ENCODE measurements around the gene SCMH1.

Gene SCMH1

GRCh38 chr1:41158966-41159365 lies 83.1 kb downstream of the SCMH1 start:
- no peaks in the 10 kb centered on the region for H3K79me1 ChIP-seq (ENCODE audit: low read length)
- no peak overlapping the region for H3K27ac ChIP-seq (ENCODE audit: low read depth, low read length)
- H3K18ac ChIP-seq (ENCODE audit: low read length), result no peak overlapping the region
- no peak overlapping the region for H3K56ac ChIP-seq (ENCODE audit: low read length)
- no peaks in the 10 kb centered on the region for H3K36me3 ChIP-seq (ENCODE audit: control insufficient read depth, insufficient read depth, low read length)
- no peak overlapping the region for H3K4ac ChIP-seq (ENCODE audit: low read depth, low read length)
- H3K4me2 ChIP-seq (ENCODE audit: low read length), result no peak overlapping the region
- whole genome bisulfite sequencing (ENCODE audit: extremely low coverage, insufficient coverage, low lambda C conversion rate), result no CpG with 5 or more reads among the region's 1 CpG
- no peak overlapping the region for H4K8ac ChIP-seq (ENCODE audit: low read depth, low read length)
- H2BK15ac ChIP-seq (replicated peaks; ENCODE audit: low read depth), result no peak overlapping the region
- H3K27me3 ChIP-seq (ENCODE audit: insufficient read depth, low read length, poor library complexity), result no peaks in the 10 kb centered on the region
- no peak overlapping the region for H4K5ac ChIP-seq (ENCODE audit: low read length)
- H2BK5ac ChIP-seq (ENCODE audit: low read length), result no peak overlapping the region
- no peak overlapping the region for H3K23ac ChIP-seq (ENCODE audit: low read length)
- no peak overlapping the region for H3K9ac ChIP-seq (ENCODE audit: low read length)
- no peak overlapping the region for H2BK120ac ChIP-seq (ENCODE audit: low read depth, low read length)
- DNase-seq, result no peak
- H3K79me2 ChIP-seq (ENCODE audit: control insufficient read depth, insufficient read depth, low read length), result no peaks in the 10 kb centered on the region
- H3K4me1 ChIP-seq (ENCODE audit: control insufficient read depth, low read depth, low read length), result no peaks in the 10 kb centered on the region
- H2AK5ac ChIP-seq (ENCODE audit: low read length), result no peak overlapping the region
- H3K4me3 ChIP-seq (ENCODE audit: low read length), result no peak overlapping the region

GRCh38 chr1:41158147-41158875 lies 83.8 kb downstream of the SCMH1 start:
- Histone ChIP-seq H3K4me3 (ENCODE audit: low read length) (no peak overlapping the region), H3K18ac (ENCODE audit: low read length) (no peak overlapping the region), H3K23ac (ENCODE audit: low read length) (no peak overlapping the region), H4K8ac (ENCODE audit: low read depth, low read length) (peak overlapping the region; percentile 56), H3K4ac (ENCODE audit: low read depth, low read length) (no peak overlapping the region), H3K4me2 (ENCODE audit: low read length) (no peak overlapping the region), H3K79me1 (ENCODE audit: low read length) (no peaks in the 10 kb centered on the region), H3K79me2 (ENCODE audit: control insufficient read depth, insufficient read depth, low read length) (no peaks in the 10 kb centered on the region), H3K27me3 (ENCODE audit: insufficient read depth, low read length, poor library complexity) (no peaks in the 10 kb centered on the region), H2BK120ac (ENCODE audit: low read depth, low read length) (no peak overlapping the region), H3K27ac (ENCODE audit: low read depth, low read length) (no peak overlapping the region), H3K56ac (ENCODE audit: low read length) (no peak overlapping the region), H3K4me1 (ENCODE audit: control insufficient read depth, low read depth, low read length) (no peaks in the 10 kb centered on the region), H2BK15ac (replicated peaks; ENCODE audit: low read depth) (peak overlapping the region; percentile 11), H3K36me3 (ENCODE audit: control insufficient read depth, insufficient read depth, low read length) (no peaks in the 10 kb centered on the region), H3K9ac (ENCODE audit: low read length) (no peak overlapping the region), H2AK5ac (ENCODE audit: low read length) (no peak overlapping the region), H4K5ac (ENCODE audit: low read length) (no peak overlapping the region), H2BK5ac (ENCODE audit: low read length) (no peak overlapping the region)
- WGBS (ENCODE audit: extremely low coverage, insufficient coverage, low lambda C conversion rate), result no CpG with 5 or more reads among the region's 3 CpGs
- DNase-seq, result no peak

- DNase-seq, result no peak
- Histone ChIP-seq H4K5ac (ENCODE audit: low read length) (no peak overlapping the region), H3K79me2 (ENCODE audit: control insufficient read depth, insufficient read depth, low read length) (no peaks in the 10 kb centered on the region), H2BK15ac (replicated peaks; ENCODE audit: low read depth) (no peak overlapping the region), H3K27me3 (ENCODE audit: insufficient read depth, low read length, poor library complexity) (no peaks in the 10 kb centered on the region), H3K4me3 (ENCODE audit: low read length) (no peak overlapping the region), H3K4me1 (ENCODE audit: control insufficient read depth, low read depth, low read length) (no peaks in the 10 kb centered on the region), H3K56ac (ENCODE audit: low read length) (no peak overlapping the region), H3K18ac (ENCODE audit: low read length) (no peak overlapping the region), H3K4ac (ENCODE audit: low read depth, low read length) (no peak overlapping the region), H3K4me2 (ENCODE audit: low read length) (no peak overlapping the region), H2BK120ac (ENCODE audit: low read depth, low read length) (no peak overlapping the region), H4K8ac (ENCODE audit: low read depth, low read length) (no peak overlapping the region), H3K23ac (ENCODE audit: low read length) (no peak overlapping the region), H3K27ac (ENCODE audit: low read depth, low read length) (no peak overlapping the region), H3K36me3 (ENCODE audit: control insufficient read depth, insufficient read depth, low read length) (no peaks in the 10 kb centered on the region), H3K9ac (ENCODE audit: low read length) (no peak overlapping the region), H2BK5ac (ENCODE audit: low read length) (no peak overlapping the region), H2AK5ac (ENCODE audit: low read length) (no peak overlapping the region), H3K79me1 (ENCODE audit: low read length) (no peaks in the 10 kb centered on the region)
- WGBS (ENCODE audit: extremely low coverage, insufficient coverage, low lambda C conversion rate), result no CpG with 5 or more reads among the region's 1 CpG
Observed at GRCh38 chr1:41155105-41155504, 87.0 kb downstream of the SCMH1 start.

GRCh38 chr1:41153750-41154274 lies 88.3 kb downstream of the SCMH1 start:
- Histone ChIP-seq H3K4me1 (ENCODE audit: control insufficient read depth, low read depth, low read length) (no peaks in the 10 kb centered on the region), H2BK120ac (ENCODE audit: low read depth, low read length) (no peak overlapping the region), H2AK5ac (ENCODE audit: low read length) (no peak overlapping the region), H2BK5ac (ENCODE audit: low read length) (no peak overlapping the region), H3K27ac (ENCODE audit: low read depth, low read length) (no peak overlapping the region), H3K18ac (ENCODE audit: low read length) (no peak overlapping the region), H3K9ac (ENCODE audit: low read length) (no peak overlapping the region), H3K4me2 (ENCODE audit: low read length) (no peak overlapping the region), H4K5ac (ENCODE audit: low read length) (no peak overlapping the region), H4K8ac (ENCODE audit: low read depth, low read length) (no peak overlapping the region), H3K79me1 (ENCODE audit: low read length) (no peaks in the 10 kb centered on the region), H3K36me3 (ENCODE audit: control insufficient read depth, insufficient read depth, low read length) (no peaks in the 10 kb centered on the region), H3K23ac (ENCODE audit: low read length) (no peak overlapping the region), H3K56ac (ENCODE audit: low read length) (no peak overlapping the region), H3K4ac (ENCODE audit: low read depth, low read length) (no peak overlapping the region), H3K27me3 (ENCODE audit: insufficient read depth, low read length, poor library complexity) (no peaks in the 10 kb centered on the region), H3K4me3 (ENCODE audit: low read length) (no peak overlapping the region), H2BK15ac (replicated peaks; ENCODE audit: low read depth) (no peak overlapping the region), H3K79me2 (ENCODE audit: control insufficient read depth, insufficient read depth, low read length) (no peaks in the 10 kb centered on the region)
- no peak for DNase-seq

GRCh38 chr1:41152622-41153044 lies 89.5 kb downstream of the SCMH1 start:
- Histone ChIP-seq H2BK120ac (ENCODE audit: low read depth, low read length) (no peak overlapping the region), H3K27me3 (ENCODE audit: insufficient read depth, low read length, poor library complexity) (no peaks in the 10 kb centered on the region), H3K4me2 (ENCODE audit: low read length) (no peak overlapping the region), H4K8ac (ENCODE audit: low read depth, low read length) (no peak overlapping the region), H3K4me3 (ENCODE audit: low read length) (no peak overlapping the region), H3K9ac (ENCODE audit: low read length) (no peak overlapping the region), H3K27ac (ENCODE audit: low read depth, low read length) (no peak overlapping the region), H3K36me3 (ENCODE audit: control insufficient read depth, insufficient read depth, low read length) (no peaks in the 10 kb centered on the region), H3K79me2 (ENCODE audit: control insufficient read depth, insufficient read depth, low read length) (no peaks in the 10 kb centered on the region), H3K56ac (ENCODE audit: low read length) (no peak overlapping the region), H3K23ac (ENCODE audit: low read length) (no peak overlapping the region), H3K4ac (ENCODE audit: low read depth, low read length) (no peak overlapping the region), H2BK15ac (replicated peaks; ENCODE audit: low read depth) (no peak overlapping the region), H3K18ac (ENCODE audit: low read length) (no peak overlapping the region), H3K4me1 (ENCODE audit: control insufficient read depth, low read depth, low read length) (no peaks in the 10 kb centered on the region), H4K5ac (ENCODE audit: low read length) (no peak overlapping the region), H2BK5ac (ENCODE audit: low read length) (no peak overlapping the region), H2AK5ac (ENCODE audit: low read length) (no peak overlapping the region), H3K79me1 (ENCODE audit: low read length) (no peaks in the 10 kb centered on the region)
- DNase-seq, result no peak
- WGBS (ENCODE audit: extremely low coverage, insufficient coverage, low lambda C conversion rate), result no CpG with 5 or more reads among the region's 1 CpG

- DNase-seq, result peak; percentile 34
- no peaks in the 10 kb centered on the region for H3K79me2 ChIP-seq (ENCODE audit: control insufficient read depth, insufficient read depth, low read length)
- H3K4me3 ChIP-seq (ENCODE audit: low read length), result no peak overlapping the region
- no peak overlapping the region for H2BK15ac ChIP-seq (replicated peaks; ENCODE audit: low read depth)
- H3K23ac ChIP-seq (ENCODE audit: low read length), result no peak overlapping the region
- WGBS (ENCODE audit: extremely low coverage, insufficient coverage, low lambda C conversion rate), result no CpG with 5 or more reads among the region's 4 CpGs
- no peak overlapping the region for H4K8ac ChIP-seq (ENCODE audit: low read depth, low read length)
- no peak overlapping the region for H4K5ac ChIP-seq (ENCODE audit: low read length)
- peak overlapping the region; percentile 31 for H3K18ac ChIP-seq (ENCODE audit: low read length)
- H3K4ac ChIP-seq (ENCODE audit: low read depth, low read length), result no peak overlapping the region
- H3K36me3 ChIP-seq (ENCODE audit: control insufficient read depth, insufficient read depth, low read length), result no peaks in the 10 kb centered on the region
- no peak overlapping the region for H3K56ac ChIP-seq (ENCODE audit: low read length)
- no peaks in the 10 kb centered on the region for H3K79me1 ChIP-seq (ENCODE audit: low read length)
- H2BK120ac ChIP-seq (ENCODE audit: low read depth, low read length), result no peak overlapping the region
- no peaks in the 10 kb centered on the region for H3K4me1 ChIP-seq (ENCODE audit: control insufficient read depth, low read depth, low read length)
- no peak overlapping the region for H3K27ac ChIP-seq (ENCODE audit: low read depth, low read length)
- no peaks in the 10 kb centered on the region for H3K27me3 ChIP-seq (ENCODE audit: insufficient read depth, low read length, poor library complexity)
- H2AK5ac ChIP-seq (ENCODE audit: low read length), result no peak overlapping the region
- H3K4me2 ChIP-seq (ENCODE audit: low read length), result no peak overlapping the region
- no peak overlapping the region for H3K9ac ChIP-seq (ENCODE audit: low read length)
- no peak overlapping the region for H2BK5ac ChIP-seq (ENCODE audit: low read length)
Observed at GRCh38 chr1:41151846-41152245, 90.3 kb downstream of the SCMH1 start.

All from mesendoderm (in vitro differentiated cells).